Epithelial cell of proximal tubule (primary cell): ENCODE data around the gene TTLL8. TPM values are rescaled to one million over a fixed set of nuclear protein-coding genes. Genes with fewer than 3 reads are reported as not detected.

Experiments
- DNase-seq: peaks from one replicate; pipeline ENCODE4 v3.0.0-alpha.2; 2011; ENCODE audit warnings: low read depth
- H3K4me3 ChIP-seq: 2 replicates; pipeline ENCODE4 v1.5.1; 2011; ENCODE audit warnings: low read depth, mild to moderate bottlenecking, low read length
- total RNA-seq: library from RNA; depleted of rRNA; stranded (reverse); fragments of >200 nt; gene quantifications from 2 replicates; pipeline ENCODE4 v1.2.3, GENCODE V29; 2015
- TF ChIP-seq, protein P1 (sequence below): conservative IDR thresholded peaks from 2 replicates; pipeline ENCODE4 v1.5.1; 2012; ENCODE audit warnings: low read depth, mild to moderate bottlenecking, low read length

TTLL8 gene
- total RNA-seq, 1 donor from 2014 or later, result not detected

DNA sequence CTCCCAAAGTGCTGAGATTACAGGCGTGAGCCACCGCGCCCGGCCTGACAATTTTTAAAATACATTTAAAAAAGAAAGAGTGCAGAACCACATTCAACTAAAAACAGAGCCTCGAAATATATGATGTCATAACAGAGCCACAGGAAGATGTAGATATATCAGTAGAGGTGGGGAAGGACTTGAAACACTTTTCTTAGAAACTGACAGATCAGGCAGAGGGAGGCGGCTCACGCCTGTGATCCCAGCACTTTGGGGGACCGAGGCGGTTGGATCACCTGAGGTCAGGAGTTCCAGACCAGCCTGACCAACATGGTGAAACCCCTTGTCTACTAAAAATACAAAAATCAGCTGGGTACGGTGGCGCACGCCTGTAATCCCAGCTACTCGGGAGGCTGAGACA lies 20.1 kb upstream of the TTLL8 start:
- H3K4me3 ChIP-seq, result no peak overlapping the region
- DNase-seq, result no peak
- TF ChIP-seq, protein P1, sequence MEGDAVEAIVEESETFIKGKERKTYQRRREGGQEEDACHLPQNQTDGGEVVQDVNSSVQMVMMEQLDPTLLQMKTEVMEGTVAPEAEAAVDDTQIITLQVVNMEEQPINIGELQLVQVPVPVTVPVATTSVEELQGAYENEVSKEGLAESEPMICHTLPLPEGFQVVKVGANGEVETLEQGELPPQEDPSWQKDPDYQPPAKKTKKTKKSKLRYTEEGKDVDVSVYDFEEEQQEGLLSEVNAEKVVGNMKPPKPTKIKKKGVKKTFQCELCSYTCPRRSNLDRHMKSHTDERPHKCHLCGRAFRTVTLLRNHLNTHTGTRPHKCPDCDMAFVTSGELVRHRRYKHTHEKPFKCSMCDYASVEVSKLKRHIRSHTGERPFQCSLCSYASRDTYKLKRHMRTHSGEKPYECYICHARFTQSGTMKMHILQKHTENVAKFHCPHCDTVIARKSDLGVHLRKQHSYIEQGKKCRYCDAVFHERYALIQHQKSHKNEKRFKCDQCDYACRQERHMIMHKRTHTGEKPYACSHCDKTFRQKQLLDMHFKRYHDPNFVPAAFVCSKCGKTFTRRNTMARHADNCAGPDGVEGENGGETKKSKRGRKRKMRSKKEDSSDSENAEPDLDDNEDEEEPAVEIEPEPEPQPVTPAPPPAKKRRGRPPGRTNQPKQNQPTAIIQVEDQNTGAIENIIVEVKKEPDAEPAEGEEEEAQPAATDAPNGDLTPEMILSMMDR, result no peak

DNA sequence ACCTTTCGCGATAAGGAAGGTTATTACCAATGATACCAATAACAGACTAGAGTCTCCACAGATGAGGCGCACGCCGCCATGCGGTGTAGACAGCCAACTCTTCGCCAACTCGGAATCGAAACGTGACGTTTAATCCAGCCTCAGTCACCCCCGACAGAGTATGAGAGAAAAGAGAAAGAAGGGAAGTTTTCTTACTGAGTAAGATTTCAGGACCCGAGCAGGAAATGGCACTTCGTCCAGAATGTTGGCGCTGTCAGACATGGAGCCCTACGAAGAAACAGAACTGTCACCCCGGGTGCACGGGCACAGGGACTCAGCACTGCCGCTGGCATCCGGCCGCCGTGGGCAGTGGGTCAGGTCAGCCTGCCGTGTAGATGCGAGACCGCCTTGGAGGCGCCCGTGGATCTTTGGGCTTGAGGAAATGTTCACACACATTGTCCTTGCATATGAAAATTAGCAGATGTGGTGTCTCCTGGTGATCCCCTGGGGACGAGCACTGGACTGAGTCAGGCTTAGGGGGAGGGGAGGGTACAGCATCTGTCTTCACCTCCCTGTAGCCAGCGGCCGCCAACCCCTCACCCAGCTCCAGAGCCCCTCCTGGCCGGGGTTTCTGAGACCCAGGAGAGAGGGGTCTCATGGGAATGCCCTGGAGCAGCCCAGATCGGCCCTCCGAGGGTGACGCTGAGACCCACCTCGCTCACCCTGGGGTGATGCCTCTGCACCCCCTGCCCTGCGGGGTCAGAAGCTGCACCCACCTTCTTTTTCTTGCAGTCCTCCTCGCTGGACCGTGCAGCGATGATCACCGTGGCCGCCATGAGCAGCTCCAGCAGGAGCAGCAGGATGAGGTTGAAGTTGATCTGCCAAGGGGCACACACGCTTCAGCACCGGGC lies 18.8 kb upstream of the TTLL8 start:
- TF ChIP-seq, protein P1, result no peak
- no peak overlapping the region for H3K4me3 ChIP-seq
- DNase-seq, result no peak

DNA sequence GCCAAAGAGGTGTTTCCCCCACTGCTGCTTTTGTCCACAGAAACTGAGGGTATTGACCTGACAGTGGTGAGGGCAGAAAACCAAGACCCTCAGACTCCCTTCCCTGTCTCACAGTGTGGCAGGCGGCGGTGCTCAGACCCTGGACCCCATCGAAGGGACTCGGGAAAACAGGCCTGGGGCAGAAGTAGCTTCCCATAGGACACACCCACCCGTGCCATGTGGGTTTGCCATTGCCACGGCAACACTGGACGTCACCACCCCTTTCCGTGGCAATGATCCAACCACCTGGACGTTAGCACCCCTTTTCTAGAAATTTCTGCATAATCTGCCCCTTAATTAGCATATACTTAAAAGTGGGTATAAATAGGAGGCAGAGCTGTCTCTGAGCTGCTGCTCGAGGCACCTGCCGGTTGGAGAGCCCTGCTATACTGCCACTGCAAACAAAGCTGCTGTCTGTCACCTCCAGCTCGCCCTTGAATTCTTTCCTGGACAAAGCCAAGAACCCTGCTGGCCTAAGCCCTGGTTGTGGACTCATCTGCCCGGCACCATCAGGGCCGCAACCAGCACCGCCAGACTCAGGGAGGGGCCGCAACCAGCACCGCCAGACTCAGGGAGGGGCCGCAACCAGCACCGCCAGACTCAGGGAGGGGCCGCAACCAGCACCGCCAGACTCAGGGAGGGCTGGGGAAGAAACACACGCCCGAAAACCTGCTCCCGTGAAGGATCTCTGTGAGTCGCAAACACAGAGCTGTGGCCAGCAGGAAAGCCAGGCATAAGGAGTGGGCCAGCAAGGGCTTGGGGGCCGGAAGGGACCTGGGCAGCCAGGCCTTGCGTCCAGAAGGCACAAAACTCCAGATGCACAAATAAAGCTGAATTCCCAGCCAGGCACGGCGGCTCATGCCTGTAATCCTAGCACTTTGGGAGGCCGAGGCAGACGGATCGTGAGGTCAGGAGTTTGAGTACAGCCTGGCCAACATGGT lies 16.7 kb upstream of the TTLL8 start:
- H3K4me3 ChIP-seq, result no peak overlapping the region
- TF ChIP-seq, protein P1, result no peak
- no peak for DNase-seq

DNA sequence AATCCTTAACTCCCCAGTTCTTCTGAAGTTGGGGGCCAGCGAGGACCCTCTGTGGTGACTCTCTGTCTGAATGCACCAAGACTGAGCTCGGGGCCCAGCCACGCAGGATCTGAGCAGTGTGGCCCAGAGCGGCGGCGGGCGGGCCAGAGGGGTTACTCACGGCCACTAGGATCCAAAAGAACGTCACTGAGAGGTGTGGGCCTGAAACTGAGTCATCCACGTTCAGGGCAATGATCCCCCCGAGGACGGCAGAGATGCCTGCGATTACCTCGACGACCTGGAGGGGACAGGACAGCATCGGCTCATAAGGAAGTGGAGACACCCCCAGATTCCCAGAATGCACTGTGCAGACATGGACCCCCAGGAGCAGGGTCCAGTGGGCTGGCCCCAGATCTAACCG lies 16.0 kb upstream of the TTLL8 start:
- TF ChIP-seq, protein P1, result no peak
- DNase-seq, result no peak
- H3K4me3 ChIP-seq, result no peak overlapping the region

DNA sequence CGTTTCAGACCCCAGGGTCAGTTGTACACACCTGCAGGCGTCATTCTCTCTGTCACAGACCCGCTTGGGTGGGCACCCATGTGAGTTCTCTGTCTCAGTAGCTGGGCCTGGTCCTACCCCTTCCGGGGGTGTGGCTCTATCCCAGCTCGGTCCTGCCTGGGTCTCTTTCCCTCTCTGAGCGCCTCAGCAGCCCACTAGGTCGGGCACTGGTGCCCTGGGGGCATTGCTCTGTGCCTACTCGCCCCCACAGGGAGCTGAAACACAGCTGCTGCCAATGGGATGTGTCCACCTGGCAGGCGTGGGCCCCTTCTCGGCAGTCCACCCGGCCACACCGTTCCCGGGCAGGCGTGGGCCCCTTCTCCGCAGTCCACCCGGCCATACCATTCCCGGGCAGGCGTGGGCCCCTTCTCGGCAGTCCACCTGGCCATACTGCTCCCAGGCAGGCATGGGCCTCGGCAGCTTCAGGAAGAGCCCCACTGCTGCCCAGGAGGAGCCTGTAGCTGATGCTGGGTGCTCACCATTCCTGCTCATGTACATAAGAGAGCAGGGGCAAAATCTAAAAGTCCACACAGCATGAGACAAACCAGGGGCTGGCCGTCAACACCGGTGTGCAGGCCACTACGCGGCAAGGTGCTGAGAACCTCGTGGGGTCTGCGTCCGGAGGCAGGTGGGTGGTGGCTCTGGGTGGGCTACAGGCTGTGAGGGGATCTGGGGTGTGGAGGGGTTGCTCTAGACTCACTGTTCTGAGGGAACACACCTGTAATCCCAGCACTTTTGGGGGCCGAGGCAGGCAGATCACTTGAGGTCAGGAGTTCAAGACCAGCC lies 14.8 kb upstream of the TTLL8 start:
- DNase-seq, result no peak
- TF ChIP-seq, protein P1, result no peak
- H3K4me3 ChIP-seq, result no peak overlapping the region

DNA sequence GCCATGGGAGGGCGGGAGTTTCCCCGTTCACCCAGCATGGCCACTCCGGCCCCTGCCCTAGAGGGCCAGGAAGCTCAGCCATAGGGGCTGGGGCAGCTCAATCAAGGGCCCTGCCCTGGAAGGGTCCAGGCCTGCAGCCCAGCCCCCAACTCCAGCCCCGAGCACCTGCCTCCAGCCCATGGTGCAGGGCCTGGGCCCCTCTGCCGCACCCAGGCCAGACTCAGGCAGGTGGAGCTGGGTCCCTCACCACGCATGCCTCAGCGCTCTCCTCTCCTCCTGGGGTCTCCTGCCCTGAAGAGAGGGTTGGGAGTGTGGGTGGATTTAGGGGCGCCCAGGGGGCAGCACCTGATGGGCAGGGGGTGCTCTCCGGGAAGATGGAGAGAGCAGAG lies 14.1 kb upstream of the TTLL8 start:
- DNase-seq, result no peak
- H3K4me3 ChIP-seq, result no peak overlapping the region
- TF ChIP-seq, protein P1, result no peak
